ENCODE measurements around the gene NRIP1.

Gene NRIP1

DNA sequence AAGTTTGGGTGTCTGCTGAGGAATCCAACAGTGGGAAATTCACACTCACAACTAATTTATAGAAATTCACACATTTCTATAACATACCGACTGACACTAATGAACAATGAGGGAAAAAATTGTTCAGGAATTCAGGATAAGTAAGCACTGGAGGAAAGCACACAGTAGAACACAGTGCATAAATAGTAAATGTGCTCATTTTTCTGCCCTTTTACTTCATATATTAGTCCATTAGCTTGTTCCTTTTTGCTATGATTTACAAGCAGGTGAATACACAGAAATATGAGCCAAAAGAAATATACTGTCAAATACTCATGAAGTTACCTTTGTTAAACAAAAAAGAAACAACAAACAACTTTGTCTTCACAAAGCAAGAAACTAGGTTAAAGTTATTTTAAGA is 11.3 kb downstream of the NRIP1 start:
- TF ChIP-seq, protein P1, sequence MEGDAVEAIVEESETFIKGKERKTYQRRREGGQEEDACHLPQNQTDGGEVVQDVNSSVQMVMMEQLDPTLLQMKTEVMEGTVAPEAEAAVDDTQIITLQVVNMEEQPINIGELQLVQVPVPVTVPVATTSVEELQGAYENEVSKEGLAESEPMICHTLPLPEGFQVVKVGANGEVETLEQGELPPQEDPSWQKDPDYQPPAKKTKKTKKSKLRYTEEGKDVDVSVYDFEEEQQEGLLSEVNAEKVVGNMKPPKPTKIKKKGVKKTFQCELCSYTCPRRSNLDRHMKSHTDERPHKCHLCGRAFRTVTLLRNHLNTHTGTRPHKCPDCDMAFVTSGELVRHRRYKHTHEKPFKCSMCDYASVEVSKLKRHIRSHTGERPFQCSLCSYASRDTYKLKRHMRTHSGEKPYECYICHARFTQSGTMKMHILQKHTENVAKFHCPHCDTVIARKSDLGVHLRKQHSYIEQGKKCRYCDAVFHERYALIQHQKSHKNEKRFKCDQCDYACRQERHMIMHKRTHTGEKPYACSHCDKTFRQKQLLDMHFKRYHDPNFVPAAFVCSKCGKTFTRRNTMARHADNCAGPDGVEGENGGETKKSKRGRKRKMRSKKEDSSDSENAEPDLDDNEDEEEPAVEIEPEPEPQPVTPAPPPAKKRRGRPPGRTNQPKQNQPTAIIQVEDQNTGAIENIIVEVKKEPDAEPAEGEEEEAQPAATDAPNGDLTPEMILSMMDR (IDR thresholded peaks at IDR 0.05; ENCODE audit: low read depth, low read length) = no peak
- TF ChIP-seq EZH2phosphoT487 (IDR thresholded peaks at IDR 0.05; ENCODE audit: low read depth) = no peak
- 0 out of 2 replicates have a peak, but pooled peaks cover 3% of the 10 kb centered on the region for H4K20me1 ChIP-seq (ENCODE audit: insufficient read depth, low read length)
- no peaks in the 10 kb centered on the region for H3K36me3 ChIP-seq (replicated peaks; ENCODE audit: low read depth, low read length)
- no peak overlapping the region for H2AFZ ChIP-seq (ENCODE audit: low read depth, low read length)
- peaks cover 28% of the 10 kb centered on the region for H3K4me1 ChIP-seq (ENCODE audit: low read length)
- H3K27ac ChIP-seq (ENCODE audit: low read length) = no peak overlapping the region
- no peaks in the 10 kb centered on the region for H3K27me3 ChIP-seq (ENCODE audit: low read depth, low read length)
- H3K9me3 ChIP-seq (ENCODE audit: insufficient read depth, low read length) = no peaks in the 10 kb centered on the region
- no peak overlapping the region for H3K9ac ChIP-seq (ENCODE audit: low read length)
- H3K4me3 ChIP-seq (ENCODE audit: low read length) = no peak overlapping the region
- no peak overlapping the region for H3K4me2 ChIP-seq (ENCODE audit: low read length)
- H3K79me2 ChIP-seq (ENCODE audit: low read length) = peaks cover 54% of the 10 kb centered on the region

DNA sequence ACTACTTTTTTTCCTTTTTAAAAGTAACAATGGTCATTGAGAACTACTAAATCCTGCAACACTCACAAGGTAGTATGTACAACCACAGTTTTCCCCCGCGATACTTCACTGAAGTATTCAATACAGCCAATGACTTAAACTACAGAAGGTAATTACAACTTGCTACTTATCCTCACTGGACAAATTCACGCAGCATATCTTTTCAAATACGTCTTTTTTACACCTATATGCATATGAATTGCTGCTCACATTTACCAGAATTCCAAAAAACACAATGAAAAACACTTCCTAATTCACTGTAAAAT is 12.4 kb downstream of the NRIP1 start:
- H3K4me2 ChIP-seq (ENCODE audit: low read length) = peak overlapping the region; percentile 73
- H3K4me1 ChIP-seq (ENCODE audit: low read length) = peaks cover 28% of the 10 kb centered on the region
- peaks cover 51% of the 10 kb centered on the region for H3K79me2 ChIP-seq (ENCODE audit: low read length)
- no peaks in the 10 kb centered on the region for H3K27me3 ChIP-seq (ENCODE audit: low read depth, low read length)
- TF ChIP-seq, protein P1 (IDR thresholded peaks at IDR 0.05; ENCODE audit: low read depth, low read length) = no peak
- TF ChIP-seq EZH2phosphoT487 (IDR thresholded peaks at IDR 0.05; ENCODE audit: low read depth) = no peak
- H3K9me3 ChIP-seq (ENCODE audit: insufficient read depth, low read length) = no peaks in the 10 kb centered on the region
- H3K9ac ChIP-seq (ENCODE audit: low read length) = peak overlapping the region; percentile 27
- H3K4me3 ChIP-seq (ENCODE audit: low read length) = peak overlapping the region; percentile 67
- H3K27ac ChIP-seq (ENCODE audit: low read length) = no peak overlapping the region
- H2AFZ ChIP-seq (ENCODE audit: low read depth, low read length) = peak overlapping the region; percentile 3; the same call in 1 of the 2 replicates
- H4K20me1 ChIP-seq (ENCODE audit: insufficient read depth, low read length) = 0 out of 2 replicates have a peak, but pooled peaks cover 3% of the 10 kb centered on the region
- H3K36me3 ChIP-seq (replicated peaks; ENCODE audit: low read depth, low read length) = no peaks in the 10 kb centered on the region

DNA sequence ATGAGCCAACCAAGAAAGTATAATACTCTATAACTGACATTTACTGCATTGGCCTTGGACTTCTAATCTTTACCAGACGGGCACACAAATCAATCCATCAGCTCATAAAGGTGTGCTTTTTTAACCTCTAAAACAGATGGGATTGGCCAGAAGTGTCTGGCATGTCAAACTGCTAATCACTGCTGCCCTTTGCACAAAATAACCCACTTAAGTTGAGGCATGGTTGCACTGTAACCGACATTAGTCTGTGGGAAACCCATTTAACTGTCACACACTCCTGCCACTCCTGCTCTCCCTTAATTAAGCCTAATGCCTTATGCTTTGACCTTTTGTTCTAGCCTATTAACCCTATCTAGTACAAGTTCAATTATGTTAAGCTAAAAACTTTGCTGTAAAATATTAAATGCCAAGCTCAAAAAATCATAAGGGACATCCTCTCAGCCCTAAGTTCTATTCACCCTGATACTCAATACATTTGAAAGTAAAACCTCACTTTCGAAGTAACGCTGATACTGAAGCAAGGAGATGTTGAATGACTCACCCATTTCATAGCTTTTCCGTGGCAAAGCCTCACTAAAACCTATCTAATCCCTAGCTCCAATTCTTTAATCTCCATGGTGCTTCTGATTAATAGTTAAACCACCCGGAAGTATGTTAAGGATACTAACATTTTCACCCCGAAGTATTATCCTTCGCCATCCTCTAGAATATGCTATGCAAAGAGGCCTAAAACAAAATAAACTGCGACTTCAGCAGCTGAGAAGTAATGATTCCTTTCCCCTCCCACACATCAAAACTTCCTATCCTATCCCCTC is 12.9 kb downstream of the NRIP1 start:
- no peak for TF ChIP-seq EZH2phosphoT487 (IDR thresholded peaks at IDR 0.05; ENCODE audit: low read depth)
- TF ChIP-seq, protein P1 (IDR thresholded peaks at IDR 0.05; ENCODE audit: low read depth, low read length) = no peak
- Histone ChIP-seq H3K36me3 (replicated peaks; ENCODE audit: low read depth, low read length) (no peaks in the 10 kb centered on the region), H3K4me1 (ENCODE audit: low read length) (peaks cover 25% of the 10 kb centered on the region), H4K20me1 (ENCODE audit: insufficient read depth, low read length) (no peaks in the 10 kb centered on the region), H2AFZ (ENCODE audit: low read depth, low read length) (peak overlapping the region; percentile 3; the same call in 1 of the 2 replicates), H3K9ac (ENCODE audit: low read length) (peak overlapping the region; percentile 27), H3K4me3 (ENCODE audit: low read length) (peak overlapping the region; percentile 67), H3K9me3 (ENCODE audit: insufficient read depth, low read length) (no peaks in the 10 kb centered on the region), H3K4me2 (ENCODE audit: low read length) (peak overlapping the region; percentile 73), H3K27ac (ENCODE audit: low read length) (no peak overlapping the region), H3K27me3 (ENCODE audit: low read depth, low read length) (no peaks in the 10 kb centered on the region), H3K79me2 (ENCODE audit: low read length) (peaks cover 46% of the 10 kb centered on the region)

DNA sequence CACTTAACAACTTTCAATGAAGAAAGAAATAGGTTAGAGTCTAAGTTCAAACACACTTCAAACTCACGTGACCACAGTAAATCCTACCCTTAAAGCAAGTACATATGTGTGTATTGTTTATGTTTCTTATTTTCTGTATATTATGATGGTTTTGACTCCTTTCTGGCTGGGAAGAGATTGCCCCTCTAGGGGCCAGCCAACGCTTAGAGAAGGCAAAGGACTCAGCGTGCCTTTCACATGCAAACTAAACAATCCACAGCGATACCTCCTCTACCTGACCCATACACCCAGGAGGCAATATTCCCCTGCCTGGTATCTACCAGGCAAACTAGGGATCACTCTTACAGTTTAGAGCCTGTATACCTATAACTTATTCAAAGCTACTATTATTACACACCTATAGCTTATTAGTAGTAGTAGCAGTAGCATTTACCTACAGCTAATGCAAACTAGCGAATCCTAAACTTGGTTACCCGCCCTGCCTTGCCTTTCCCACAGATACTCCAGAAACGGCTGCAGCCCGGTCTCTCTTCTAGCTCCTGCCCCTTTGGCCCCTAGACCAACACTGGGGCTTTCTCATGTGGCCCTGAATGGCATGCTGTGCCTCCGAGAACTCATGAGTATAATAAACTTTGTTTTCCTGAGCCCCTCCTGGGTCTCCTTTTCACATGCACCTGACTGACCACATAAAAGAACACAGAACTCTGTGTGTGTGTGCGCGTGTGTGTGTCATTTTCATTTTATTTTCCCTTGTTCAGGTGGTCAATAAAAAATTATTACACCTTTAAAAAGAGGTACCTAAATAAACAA is 14.0 kb downstream of the NRIP1 start:
- no peak overlapping the region for H3K4me2 ChIP-seq (ENCODE audit: low read length)
- H3K27me3 ChIP-seq (ENCODE audit: low read depth, low read length) = no peaks in the 10 kb centered on the region
- H2AFZ ChIP-seq (ENCODE audit: low read depth, low read length) = no peak overlapping the region
- no peak overlapping the region for H3K9ac ChIP-seq (ENCODE audit: low read length)
- no peak overlapping the region for H3K4me3 ChIP-seq (ENCODE audit: low read length)
- peaks cover 41% of the 10 kb centered on the region for H3K79me2 ChIP-seq (ENCODE audit: low read length)
- H3K36me3 ChIP-seq (replicated peaks; ENCODE audit: low read depth, low read length) = no peaks in the 10 kb centered on the region
- no peak overlapping the region for H3K27ac ChIP-seq (ENCODE audit: low read length)
- H4K20me1 ChIP-seq (ENCODE audit: insufficient read depth, low read length) = no peaks in the 10 kb centered on the region
- TF ChIP-seq, protein P1 (IDR thresholded peaks at IDR 0.05; ENCODE audit: low read depth, low read length) = no peak
- TF ChIP-seq EZH2phosphoT487 (IDR thresholded peaks at IDR 0.05; ENCODE audit: low read depth) = no peak
- no peaks in the 10 kb centered on the region for H3K9me3 ChIP-seq (ENCODE audit: insufficient read depth, low read length)
- peaks cover 20% of the 10 kb centered on the region for H3K4me1 ChIP-seq (ENCODE audit: low read length)
